BJ (cell line): ENCODE results near the gene PCGF2. TPM values are rescaled to one million over a fixed set of nuclear protein-coding genes. Genes with fewer than 3 reads are reported as not detected.
"Not testable (repeated sequence)": the region's sequence is repeated elsewhere in the genome, so short reads cannot be mapped to it uniquely, and the experiment has no call there.

Experiments used
- CTCF ChIA-PET: fragments of 350-600 bp; formaldehyde crosslinking; extraction: SDS; loops from one replicate; lab custom pipeline; 2021; ENCODE audit warnings: antibody characterized with exemption, inconsistent platforms; lab: Yijun Ruan, JAX
- POLR2A ChIA-PET: fragments of 300-600 bp; sonication (Branson Sonifier 250); formaldehyde crosslinking; extraction: SDS; loops from one replicate; lab custom pipeline; 2021; ENCODE audit warnings: antibody characterized with exemption; lab: Charles Lee
- DNase-seq: peaks from one replicate; pipeline ENCODE4 v3.0.0-alpha.2; 2011; ENCODE audit warnings: low read depth
- H3K27me3 ChIP-seq: 2 replicates; pipeline ENCODE4 v1.6.0; 2011; ENCODE audit warnings: low read length; ENCODE audit not compliant: control insufficient read depth, insufficient read depth
- H3K36me3 ChIP-seq: 2 replicates; pipeline ENCODE4 v1.5.1; 2011; ENCODE audit warnings: low read length; ENCODE audit not compliant: control insufficient read depth, insufficient read depth
- H3K4me3 ChIP-seq: 2 replicates; pipeline ENCODE4 v1.5.1; 2011; ENCODE audit warnings: low read depth, mild to moderate bottlenecking, control low read depth, low read length
- polyA plus RNA-seq: library from polyadenylated mRNA; depleted of rRNA; stranded (reverse); fragments of >200 nt; gene quantifications from 2 replicates; pipeline ENCODE4 v1.2.3, GENCODE V29; 2011
- TF ChIP-seq, protein P1 (sequence below): IDR thresholded peaks from 2 replicates; pipeline ENCODE4 v1.5.1; 2011; ENCODE audit warnings: low read depth, mild to moderate bottlenecking, control low read depth, inconsistent platforms, low read length, moderate library complexity; ENCODE audit not compliant: insufficient read depth

Gene PCGF2
- polyA plus RNA-seq, 1 experiment, result 27.6 TPM

DNA sequence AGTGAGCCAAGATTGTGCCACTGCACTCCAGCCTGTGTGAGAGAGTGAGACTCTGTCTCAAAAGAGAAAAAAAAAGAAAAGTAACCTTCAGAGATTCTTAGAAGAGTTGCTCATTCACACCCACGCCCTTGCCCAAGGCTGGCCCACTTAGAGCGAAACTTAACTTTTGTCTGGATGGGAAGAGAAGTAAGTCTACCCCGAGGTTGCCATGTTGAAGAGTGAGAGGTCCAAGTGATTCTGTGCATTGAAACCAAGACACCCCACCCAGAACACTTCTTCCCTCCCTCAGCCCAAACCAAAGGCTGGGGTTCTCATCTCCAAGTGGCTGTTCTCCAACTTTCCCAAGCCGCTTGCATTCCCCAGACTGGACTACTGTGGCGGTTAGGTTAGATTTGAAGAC is 20.4 kb downstream of the PCGF2 start:
- ChIA-PET CTCF (interaction anchor here (1.0 to 3.2 kb wide), 3 partner anchors 9 to 50 kb away, joined by 3 to 22 read pairs (median 11); no protein-coding TSS in a partner anchor), POLR2A (no interaction called here)
- TF ChIP-seq, protein P1, sequence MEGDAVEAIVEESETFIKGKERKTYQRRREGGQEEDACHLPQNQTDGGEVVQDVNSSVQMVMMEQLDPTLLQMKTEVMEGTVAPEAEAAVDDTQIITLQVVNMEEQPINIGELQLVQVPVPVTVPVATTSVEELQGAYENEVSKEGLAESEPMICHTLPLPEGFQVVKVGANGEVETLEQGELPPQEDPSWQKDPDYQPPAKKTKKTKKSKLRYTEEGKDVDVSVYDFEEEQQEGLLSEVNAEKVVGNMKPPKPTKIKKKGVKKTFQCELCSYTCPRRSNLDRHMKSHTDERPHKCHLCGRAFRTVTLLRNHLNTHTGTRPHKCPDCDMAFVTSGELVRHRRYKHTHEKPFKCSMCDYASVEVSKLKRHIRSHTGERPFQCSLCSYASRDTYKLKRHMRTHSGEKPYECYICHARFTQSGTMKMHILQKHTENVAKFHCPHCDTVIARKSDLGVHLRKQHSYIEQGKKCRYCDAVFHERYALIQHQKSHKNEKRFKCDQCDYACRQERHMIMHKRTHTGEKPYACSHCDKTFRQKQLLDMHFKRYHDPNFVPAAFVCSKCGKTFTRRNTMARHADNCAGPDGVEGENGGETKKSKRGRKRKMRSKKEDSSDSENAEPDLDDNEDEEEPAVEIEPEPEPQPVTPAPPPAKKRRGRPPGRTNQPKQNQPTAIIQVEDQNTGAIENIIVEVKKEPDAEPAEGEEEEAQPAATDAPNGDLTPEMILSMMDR, result no peak
- Histone ChIP-seq H3K4me3 (no peak overlapping the region), H3K27me3 (no peaks in the 10 kb centered on the region), H3K36me3 (peaks cover 6% of the 10 kb centered on the region)
- no peak for DNase-seq

DNA sequence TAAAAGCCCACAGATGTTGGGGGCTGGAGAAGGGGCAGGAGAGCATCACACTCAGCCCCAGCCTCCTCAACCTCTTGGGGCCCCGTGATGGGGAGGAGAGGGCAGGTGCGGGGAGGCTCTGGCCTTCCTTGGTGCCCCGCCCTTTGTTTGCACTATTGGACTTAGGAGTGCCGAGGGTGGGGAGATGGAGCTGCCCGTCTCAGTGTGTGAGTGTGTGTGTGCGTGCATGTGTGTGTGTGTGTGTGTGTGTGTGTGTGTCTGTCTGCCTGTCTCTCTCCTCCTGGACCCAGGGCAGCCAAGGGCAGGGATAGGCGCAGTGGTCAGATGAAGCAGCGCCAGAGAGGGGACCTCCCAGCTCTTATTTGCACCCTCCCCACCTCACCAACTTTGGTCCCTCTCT is 22.0 kb downstream of the PCGF2 start:
- POLR2A ChIA-PET, DNase-seq, CTCF ChIA-PET, H3K27me3 ChIP-seq, H3K4me3 ChIP-seq, H3K36me3 ChIP-seq: not testable (repeated sequence)

GRCh38 chr17:38725066-38725465 is 23.1 kb downstream of the PCGF2 start:
- Histone ChIP-seq H3K4me3 (no peak overlapping the region), H3K36me3 (peaks cover 15% of the 10 kb centered on the region), H3K27me3 (no peaks in the 10 kb centered on the region)
- ChIA-PET CTCF (no interaction called here), POLR2A (no interaction called here)
- TF ChIP-seq, protein P1, result no peak
- no peak for DNase-seq

- TF ChIP-seq, protein P1, result no peak
- no peak for DNase-seq
- ChIA-PET POLR2A (no interaction called here), CTCF (interaction anchor here (0.9 to 1.0 kb wide), 2 partner anchors 8 to 15 kb away, joined by 3 to 4 read pairs; no protein-coding TSS in a partner anchor)
- no peak overlapping the region for H3K4me3 ChIP-seq
- H3K36me3 ChIP-seq, result peaks cover 17% of the 10 kb centered on the region
- no peaks in the 10 kb centered on the region for H3K27me3 ChIP-seq
Measured at GRCh38 chr17:38724337-38724988, 23.7 kb downstream of the PCGF2 start.

DNA sequence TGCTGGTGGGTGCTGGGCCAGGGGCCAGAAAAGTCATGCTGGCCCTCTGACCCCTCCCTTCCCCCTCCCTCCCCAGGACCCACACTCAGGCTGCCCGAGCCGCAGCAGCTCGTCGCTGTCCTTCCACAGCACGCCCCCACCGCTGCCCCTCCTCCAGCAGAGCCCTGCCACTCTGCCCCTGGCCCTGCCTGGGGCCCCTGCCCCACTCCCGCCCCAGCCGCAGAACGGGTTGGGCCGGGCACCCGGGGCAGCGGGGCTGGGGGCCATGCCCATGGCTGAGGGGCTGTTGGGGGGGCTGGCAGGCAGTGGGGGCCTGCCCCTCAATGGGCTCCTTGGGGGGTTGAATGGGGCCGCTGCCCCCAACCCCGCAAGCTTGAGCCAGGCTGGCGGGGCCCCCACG is 26.3 kb downstream of the PCGF2 start:
- no peaks in the 10 kb centered on the region for H3K27me3 ChIP-seq
- no peak overlapping the region for H3K4me3 ChIP-seq
- CTCF ChIA-PET, result interaction anchor here (0.7 to 1.9 kb wide), 2 partner anchors 13 to 35 kb away, joined by 3 to 8 read pairs; no protein-coding TSS in a partner anchor
- peaks cover 28% of the 10 kb centered on the region for H3K36me3 ChIP-seq
- DNase-seq, result no peak
- POLR2A ChIA-PET, result no interaction called here
- TF ChIP-seq, protein P1, result no peak
